Right cardiac atrium (tissue), 5 donors: ENCODE measurements around the gene PRR5L. TPM values are rescaled to one million over a fixed set of nuclear protein-coding genes. Genes with fewer than 3 reads are reported as not detected.
"Not testable (repeated sequence)": the region's sequence is repeated elsewhere in the genome, so short reads cannot be mapped to it uniquely, and the experiment has no call there.

Experiments used
- ATAC-seq, 2 donors: fragments of 200-7000 bp; cut with Tn5 transposase; one replicate each; pipeline versions ENCODE4 v1.8.0 to v1.9.1; 2020; ENCODE audit warnings: moderate library complexity in 2 of 2, mild to moderate bottlenecking in 1 of 2
- DNase-seq, 3 donors: peaks; one replicate each; pipeline ENCODE4 v3.0.0-alpha.2; 2020
- H3K27ac ChIP-seq: one replicate; pipeline ENCODE4 v1.5.1; 2013; ENCODE audit warnings: mild to moderate bottlenecking, low read length, control low read depth, moderate library complexity
- H3K27me3 ChIP-seq: one replicate; pipeline ENCODE4 v1.6.1; 2013; ENCODE audit not compliant: control insufficient read depth, insufficient read depth
- H3K4me1 ChIP-seq: one replicate; pipeline ENCODE4 v1.6.1; 2013; ENCODE audit warnings: low read length; ENCODE audit not compliant: control insufficient read depth, insufficient read depth
- H3K4me3 ChIP-seq: one replicate; pipeline ENCODE4 v1.5.1; 2013; ENCODE audit warnings: low read length, control low read depth
- H3K9me3 ChIP-seq: one replicate; pipeline ENCODE4 v1.6.1; 2013; ENCODE audit warnings: low read length; ENCODE audit not compliant: control insufficient read depth
- WGBS: extraction: QIAGEN DNeasy Blood & Tissue Kit; methylation state at CpG from one replicate; pipeline ENCODE4 v1.1.7; 2013; 5-methylcytosine and 5-hydroxymethylcytosine counted together
- intact Hi-C, 4 donors: fragments of 100-400 bp; cut with DNase I; formaldehyde crosslinking; loops; one replicate each; pipeline versions ENCODE4 v1.11.0 to v1.14.0; 2022 to 2023
- polyA plus RNA-seq: library from polyadenylated mRNA; stranded (reverse); fragments of 200-250 nt; gene quantifications from one replicate; pipeline ENCODE4 v1.2.3, GENCODE V29; 2013
- total RNA-seq, 4 donors: library from RNA; stranded (reverse); fragmentation: NEBNext Ultra II Directional; extraction: Animal tissue kit (Norgen Biotek cat#: 25700); gene quantifications; one replicate each; pipeline ENCODE4 v1.2.1, GENCODE V29; 2021
- donor health status: healthy with polysubstance abuse.
- donor health status: DM: no; HTN: yes; CAD: no.
- donor health status: DM: no; HTN: no; CAD: no.
- donor health status: DM: no; HTN: yes; CAD: no; lungs with severe emphysema.
- donor health status: DM: yes; HTN: yes; CAD: no.

The PRR5L gene
- total and polyA plus RNA-seq, 5 donors, result 0.52 to 5.0 (median 2.4) TPM

GRCh38 chr11:36465449-36466163 is 169.5 kb downstream of the PRR5L start:
- ATAC-seq (no peak), DNase-seq (no peak)
- intact Hi-C loops, result loop anchor here in 1 of 4 donors (10.0 kb wide), 1 partner anchor 161 kb away; no protein-coding TSS in a partner anchor
- Histone ChIP-seq H3K4me3 (no peak overlapping the region), H3K27ac (no peak overlapping the region), H3K27me3 (no peaks in the 10 kb centered on the region), H3K4me1 (no peaks in the 10 kb centered on the region), H3K9me3 (no peaks in the 10 kb centered on the region)
- WGBS, result 98% methylated on average over 4 of the region's 4 CpGs

- WGBS, result 97% methylated on average over 3 of the region's 3 CpGs
These were observed 170.9 kb downstream of the PRR5L start for GRCh38 chr11:36467012-36467411.

GRCh38 chr11:36467916-36468315 is 171.8 kb downstream of the PRR5L start:
- Histone ChIP-seq H3K9me3 (no peaks in the 10 kb centered on the region), H3K27me3 (no peaks in the 10 kb centered on the region), H3K4me3 (no peak overlapping the region), H3K27ac (no peak overlapping the region), H3K4me1 (no peaks in the 10 kb centered on the region)
- intact Hi-C loops, result loop anchor here in 1 of 4 donors (10.0 kb wide), 1 partner anchor 163 kb away; no protein-coding TSS in a partner anchor
- ATAC-seq (no peak), DNase-seq (no peak)
- 96% methylated on average over 1 of the region's 1 CpG for WGBS

More at GRCh38 chr11:36467012-36467411, 170.9 kb downstream of the PRR5L start:
- ATAC-seq, result no peak
- Histone ChIP-seq H3K4me3 (no peak overlapping the region), H3K9me3 (no peaks in the 10 kb centered on the region), H3K27me3 (no peaks in the 10 kb centered on the region), H3K4me1 (no peaks in the 10 kb centered on the region), H3K27ac (no peak overlapping the region)
- DNase-seq, result no peak
- intact Hi-C loops, result loop anchor here in 1 of 4 donors (10.0 kb wide), 1 partner anchor 162 kb away; no protein-coding TSS in a partner anchor

GRCh38 chr11:36469063-36469462 is 173.0 kb downstream of the PRR5L start:
- DNase-seq (no peak), ATAC-seq (no peak)
- Histone ChIP-seq H3K9me3 (no peaks in the 10 kb centered on the region), H3K4me3 (no peak overlapping the region), H3K27ac (no peak overlapping the region), H3K27me3 (no peaks in the 10 kb centered on the region), H3K4me1 (no peaks in the 10 kb centered on the region)
- 57% methylated on average over 2 of the region's 2 CpGs for WGBS
- intact Hi-C loops, result loop anchor here in 1 of 4 donors (10.0 kb wide), 1 partner anchor 164 kb away; no protein-coding TSS in a partner anchor

- 39% methylated on average over 5 of the region's 5 CpGs for WGBS
- no peaks in the 10 kb centered on the region for H3K27me3 ChIP-seq
- H3K9me3 ChIP-seq, result no peaks in the 10 kb centered on the region
- H3K27ac ChIP-seq, result no peak overlapping the region
- no peaks in the 10 kb centered on the region for H3K4me1 ChIP-seq
- H3K4me3 ChIP-seq, result no peak overlapping the region
- intact Hi-C loops, result loop anchor here in 1 of 4 donors (10.0 kb wide), 1 partner anchor 165 kb away; no protein-coding TSS in a partner anchor
- DNase-seq, result no peak
- peak in 1 of 2 donors; percentile 52 for ATAC-seq
These were observed 174.1 kb downstream of the PRR5L start for GRCh38 chr11:36469881-36470802.

- Histone ChIP-seq H3K27ac (no peak overlapping the region), H3K9me3 (no peaks in the 10 kb centered on the region), H3K27me3 (no peaks in the 10 kb centered on the region), H3K4me3 (no peak overlapping the region), H3K4me1 (no peaks in the 10 kb centered on the region)
- intact Hi-C loops, result no loop called here
- ATAC-seq (no peak), DNase-seq (no peak)
- 80% methylated on average over 1 of the region's 1 CpG for WGBS
These were observed 175.5 kb downstream of the PRR5L start for GRCh38 chr11:36471577-36471976.

- Histone ChIP-seq H3K27me3 (no peaks in the 10 kb centered on the region), H3K9me3 (no peaks in the 10 kb centered on the region), H3K27ac (no peak overlapping the region), H3K4me1 (no peaks in the 10 kb centered on the region), H3K4me3 (no peak overlapping the region)
- WGBS, result 52% methylated on average over 1 of the region's 1 CpG
- no peak for DNase-seq
- no peak for ATAC-seq
- intact Hi-C loops, result loop anchor here in 2 of 4 donors (5.0 kb wide), 1 partner anchor 183 kb away; no protein-coding TSS in a partner anchor
These were observed 179.1 kb downstream of the PRR5L start for GRCh38 chr11:36475192-36475591.

GRCh38 chr11:36478700-36479329 is 182.7 kb downstream of the PRR5L start:
- 28% methylated on average over 2 of the region's 2 CpGs for WGBS
- Histone ChIP-seq H3K27me3 (no peaks in the 10 kb centered on the region), H3K9me3 (no peaks in the 10 kb centered on the region), H3K4me1 (no peaks in the 10 kb centered on the region), H3K27ac (no peak overlapping the region), H3K4me3 (no peak overlapping the region)
- ATAC-seq, result peak; percentile 55 to 61
- DNase-seq, result no peak
- intact Hi-C loops, result loop anchor here in 2 of 4 donors (5.0 kb wide), 1 partner anchor 187 kb away; no protein-coding TSS in a partner anchor

GRCh38 chr11:36480833-36481232 is 184.7 kb downstream of the PRR5L start:
- peaks cover 2% of the 10 kb centered on the region for H3K4me1 ChIP-seq
- no peaks in the 10 kb centered on the region for H3K27me3 ChIP-seq
- intact Hi-C loops, result loop anchor here in 1 of 4 donors (10.0 kb wide), 1 partner anchor 186 kb away; the partner anchor contains the start of gene PRR5L
- DNase-seq (no peak), ATAC-seq (no peak)
- H3K9me3 ChIP-seq, result no peaks in the 10 kb centered on the region
- no peak overlapping the region for H3K4me3 ChIP-seq
- H3K27ac ChIP-seq, result no peak overlapping the region

GRCh38 chr11:36483042-36483441 is 187.0 kb downstream of the PRR5L start:
- not testable (repeated sequence) for ATAC-seq, H3K27me3 ChIP-seq, DNase-seq, H3K9me3 ChIP-seq, H3K4me1 ChIP-seq, H3K4me3 ChIP-seq, H3K27ac ChIP-seq
- 93% methylated on average over 3 of the region's 4 CpGs for whole genome bisulfite sequencing
- intact Hi-C loops, result loop anchor here in 1 of 4 donors (10.0 kb wide), 1 partner anchor 188 kb away; the partner anchor contains the start of gene PRR5L
